Activated CD8-positive, alpha-beta memory T cell treated with anti-CD3 and anti-CD28 coated beads for 24 hours (primary cell): Measurements from ENCODE around the gene TMEM139.

ENCODE experiments used
- DNase-seq: peaks from one replicate; pipeline ENCODE4 v3.0.0-alpha.2; 2020

TMEM139 gene

GRCh38 chr7:143329471-143330170 lies 44.9 kb downstream of the TMEM139 start:
- DNase-seq: no peak

DNA sequence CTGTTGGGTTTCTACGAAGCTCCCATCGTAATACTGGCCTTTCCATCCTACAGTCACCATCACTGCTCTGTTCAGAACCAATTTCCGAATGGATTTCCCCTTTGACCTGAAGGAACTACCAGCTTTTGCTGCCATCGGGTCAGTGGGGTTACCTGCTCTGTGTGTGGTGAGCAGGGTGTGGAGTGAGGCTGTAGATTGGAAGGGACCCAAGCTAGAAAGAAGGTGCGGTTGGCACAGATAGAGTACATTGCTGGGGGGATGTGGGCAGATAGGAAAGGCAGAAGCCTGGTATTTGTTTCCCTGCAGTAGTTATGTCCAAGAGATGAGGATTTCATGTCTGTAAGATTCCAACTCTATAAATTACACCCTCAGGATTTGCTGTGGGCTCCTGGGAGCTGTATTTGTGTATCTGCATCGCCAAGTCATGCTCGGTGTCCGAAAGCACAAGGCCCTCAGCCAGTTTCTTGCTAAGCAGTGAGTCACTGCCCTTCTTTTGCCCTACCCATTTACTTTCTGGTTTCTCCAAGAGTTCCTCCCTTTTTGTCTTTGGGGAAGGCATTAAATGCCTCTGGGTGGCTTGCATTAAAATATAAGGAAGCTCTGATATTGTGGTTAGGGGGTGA lies 46.5 kb downstream of the TMEM139 start:
- DNase-seq: no peak

- no peak for DNase-seq
Observed at GRCh38 chr7:143334244-143334643, 49.5 kb downstream of the TMEM139 start.

- DNase-seq: no peak
Observed at GRCh38 chr7:143337216-143337615, 52.5 kb downstream of the TMEM139 start.
